NB4 (cell line): ENCODE measurements around the gene GET3.
A peak's percentile ranks its signal among the peaks of the same experiment; 100 is the strongest.

Experiments used
- DNase-seq: peaks from one replicate; pipeline ENCODE4 v3.0.0; 2010; ENCODE audit warnings: low read depth
- H3K4me3 ChIP-seq: one replicate; pipeline ENCODE4 v1.5.1; 2011; ENCODE audit warnings: mild to moderate bottlenecking, low read depth, low read length, moderate library complexity
- MYC ChIP-seq: IDR thresholded peaks from 2 replicates; pipeline ENCODE4 v1.6.1; 2011; ENCODE audit warnings: low read depth, low read length
- POLR2A ChIP-seq: IDR thresholded peaks from 2 replicates; pipeline ENCODE4 v1.6.1; 2011; ENCODE audit warnings: mild to moderate bottlenecking; ENCODE audit not compliant: insufficient read length; ENCODE audit errors: extremely low read depth
- TF ChIP-seq, protein P1 (sequence below): IDR thresholded peaks from one replicate; pipeline ENCODE4 v1.5.1; 2012; ENCODE audit warnings: low read depth, low read length
- TF ChIP-seq, protein P2 (sequence below): IDR thresholded peaks from 2 replicates; pipeline ENCODE4 v1.6.1; 2011; ENCODE audit warnings: low read depth, low read length

The GET3 gene

DNA sequence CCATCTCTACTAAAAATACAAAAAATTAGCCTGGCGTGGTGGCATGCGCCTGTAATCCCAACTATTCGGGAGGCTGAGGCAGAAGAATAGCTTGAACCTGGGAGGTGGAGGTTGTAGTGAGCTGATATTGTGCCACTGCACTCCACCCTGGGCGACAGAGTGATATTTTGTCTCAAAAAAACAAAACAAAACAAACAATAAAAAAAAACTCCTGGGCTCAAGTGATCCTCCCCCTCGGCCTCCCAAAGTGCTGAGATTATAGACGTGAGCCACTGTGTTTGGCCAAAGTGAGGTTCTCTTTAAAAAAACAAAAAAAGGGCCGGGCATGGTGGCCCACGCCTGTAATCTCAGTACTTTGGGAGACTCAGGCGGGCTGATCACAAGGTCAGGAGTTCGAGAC is 50.2 kb downstream of the GET3 start:
- DNase-seq = no peak
- TF ChIP-seq POLR2A (no peak), MYC (no peak)
- TF ChIP-seq, protein P1, sequence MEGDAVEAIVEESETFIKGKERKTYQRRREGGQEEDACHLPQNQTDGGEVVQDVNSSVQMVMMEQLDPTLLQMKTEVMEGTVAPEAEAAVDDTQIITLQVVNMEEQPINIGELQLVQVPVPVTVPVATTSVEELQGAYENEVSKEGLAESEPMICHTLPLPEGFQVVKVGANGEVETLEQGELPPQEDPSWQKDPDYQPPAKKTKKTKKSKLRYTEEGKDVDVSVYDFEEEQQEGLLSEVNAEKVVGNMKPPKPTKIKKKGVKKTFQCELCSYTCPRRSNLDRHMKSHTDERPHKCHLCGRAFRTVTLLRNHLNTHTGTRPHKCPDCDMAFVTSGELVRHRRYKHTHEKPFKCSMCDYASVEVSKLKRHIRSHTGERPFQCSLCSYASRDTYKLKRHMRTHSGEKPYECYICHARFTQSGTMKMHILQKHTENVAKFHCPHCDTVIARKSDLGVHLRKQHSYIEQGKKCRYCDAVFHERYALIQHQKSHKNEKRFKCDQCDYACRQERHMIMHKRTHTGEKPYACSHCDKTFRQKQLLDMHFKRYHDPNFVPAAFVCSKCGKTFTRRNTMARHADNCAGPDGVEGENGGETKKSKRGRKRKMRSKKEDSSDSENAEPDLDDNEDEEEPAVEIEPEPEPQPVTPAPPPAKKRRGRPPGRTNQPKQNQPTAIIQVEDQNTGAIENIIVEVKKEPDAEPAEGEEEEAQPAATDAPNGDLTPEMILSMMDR = no peak
- TF ChIP-seq, protein P2, sequence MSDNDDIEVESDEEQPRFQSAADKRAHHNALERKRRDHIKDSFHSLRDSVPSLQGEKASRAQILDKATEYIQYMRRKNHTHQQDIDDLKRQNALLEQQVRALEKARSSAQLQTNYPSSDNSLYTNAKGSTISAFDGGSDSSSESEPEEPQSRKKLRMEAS = no peak
- H3K4me3 ChIP-seq = no peak overlapping the region

DNA sequence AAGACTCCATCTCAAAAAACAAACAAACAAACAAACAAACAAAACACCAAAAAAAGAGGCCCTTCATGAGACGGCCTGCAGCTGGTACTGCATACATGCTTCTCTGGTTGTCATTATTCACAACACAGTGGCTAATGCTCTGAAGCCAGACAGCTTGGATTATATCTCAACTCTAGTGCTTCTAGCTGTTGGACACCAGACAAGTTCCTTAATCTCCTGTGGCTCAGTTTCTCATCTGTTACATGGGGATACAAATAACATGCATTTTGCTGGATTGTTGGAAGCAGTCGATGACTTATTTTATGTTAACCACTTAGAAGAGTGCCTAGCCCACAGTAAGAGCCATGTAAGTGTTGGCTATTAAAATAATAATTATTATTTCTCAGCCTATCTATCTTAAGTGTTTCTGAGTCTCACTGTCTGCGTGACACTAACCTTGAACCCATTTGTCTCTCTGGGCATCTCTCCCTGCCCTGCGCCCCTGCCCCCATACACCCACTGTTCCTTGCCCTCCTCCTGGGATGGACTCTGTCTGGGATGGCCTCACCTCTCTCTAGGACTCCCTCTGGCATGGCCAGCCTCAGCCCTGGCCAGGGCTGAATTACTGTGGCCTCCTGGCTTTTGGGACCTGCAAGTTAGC is 50.9 kb downstream of the GET3 start:
- peak; percentile 27 for DNase-seq
- no peak overlapping the region for H3K4me3 ChIP-seq
- TF ChIP-seq, protein P1 = no peak
- TF ChIP-seq MYC = no peak
- TF ChIP-seq POLR2A = no peak
- TF ChIP-seq, protein P2 = no peak

DNA sequence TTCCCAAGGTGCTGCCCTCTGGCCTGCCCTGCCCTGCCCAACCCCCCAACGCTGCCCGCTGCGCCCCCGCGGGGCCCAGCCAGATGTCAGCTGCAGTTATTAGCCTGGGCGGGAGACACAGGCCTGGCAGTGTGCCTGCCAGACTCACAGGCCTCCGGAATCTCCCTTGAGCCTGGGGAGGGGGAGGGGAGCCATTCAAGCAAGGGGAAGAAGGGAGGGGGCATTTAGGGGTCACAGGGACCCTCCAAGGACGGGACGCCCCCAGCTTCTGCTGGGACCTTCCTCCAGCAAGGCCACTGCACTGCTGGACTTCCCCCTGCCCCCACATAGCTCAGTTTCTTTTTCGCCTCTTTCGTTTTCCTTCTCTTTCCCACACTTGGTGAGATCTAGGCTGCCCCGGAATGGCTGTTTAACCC is 51.4 kb downstream of the GET3 start:
- TF ChIP-seq, protein P2 = no peak; the same call in 1 of the 2 replicates
- TF ChIP-seq POLR2A = no peak
- TF ChIP-seq, protein P1 = no peak
- peak overlapping the region; percentile 56 for H3K4me3 ChIP-seq
- DNase-seq = peak; percentile 69

DNA sequence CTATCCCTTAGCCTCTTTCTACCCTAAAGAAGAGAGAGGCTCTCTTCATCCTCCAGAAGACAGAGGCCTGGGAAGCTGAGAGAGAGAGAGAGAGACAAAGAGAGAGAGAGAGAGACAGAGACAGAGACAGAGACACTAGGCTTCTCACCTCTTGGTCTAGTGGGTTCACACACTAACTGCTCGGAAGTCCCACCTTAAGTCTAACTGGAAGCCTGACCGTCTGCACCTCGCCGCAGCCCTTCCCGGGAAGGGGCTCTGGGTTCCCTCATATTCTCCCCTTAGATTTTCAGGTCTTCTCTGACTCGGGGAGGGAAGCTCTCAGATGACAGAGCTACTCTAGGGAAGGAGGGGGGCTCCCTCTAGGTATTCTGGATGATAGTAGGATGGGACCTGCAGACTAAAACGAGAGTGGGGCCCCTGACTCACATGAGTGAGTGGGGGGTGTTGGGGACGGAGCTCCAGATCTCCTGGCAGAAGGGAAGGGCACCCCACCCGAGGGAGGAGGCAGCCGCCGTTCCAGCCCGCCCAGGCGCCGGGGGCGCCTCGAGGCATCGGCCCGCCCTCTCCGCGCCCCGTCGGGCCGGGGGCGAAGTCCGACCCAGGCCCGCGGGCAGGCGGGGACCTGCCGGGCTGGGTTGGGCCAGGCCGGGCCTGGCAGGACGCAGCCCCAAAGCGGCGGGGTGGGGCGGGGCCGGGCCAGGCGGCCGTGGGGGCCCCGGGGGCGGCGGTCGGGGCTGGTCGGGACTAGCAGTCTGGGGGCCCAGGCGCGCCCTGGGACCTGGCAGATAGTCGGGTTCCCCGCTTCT is 52.0 kb downstream of the GET3 start:
- DNase-seq = no peak
- TF ChIP-seq, protein P2 = no peak
- TF ChIP-seq, protein P1 = no peak
- peak overlapping the region; percentile 56 for H3K4me3 ChIP-seq

DNA sequence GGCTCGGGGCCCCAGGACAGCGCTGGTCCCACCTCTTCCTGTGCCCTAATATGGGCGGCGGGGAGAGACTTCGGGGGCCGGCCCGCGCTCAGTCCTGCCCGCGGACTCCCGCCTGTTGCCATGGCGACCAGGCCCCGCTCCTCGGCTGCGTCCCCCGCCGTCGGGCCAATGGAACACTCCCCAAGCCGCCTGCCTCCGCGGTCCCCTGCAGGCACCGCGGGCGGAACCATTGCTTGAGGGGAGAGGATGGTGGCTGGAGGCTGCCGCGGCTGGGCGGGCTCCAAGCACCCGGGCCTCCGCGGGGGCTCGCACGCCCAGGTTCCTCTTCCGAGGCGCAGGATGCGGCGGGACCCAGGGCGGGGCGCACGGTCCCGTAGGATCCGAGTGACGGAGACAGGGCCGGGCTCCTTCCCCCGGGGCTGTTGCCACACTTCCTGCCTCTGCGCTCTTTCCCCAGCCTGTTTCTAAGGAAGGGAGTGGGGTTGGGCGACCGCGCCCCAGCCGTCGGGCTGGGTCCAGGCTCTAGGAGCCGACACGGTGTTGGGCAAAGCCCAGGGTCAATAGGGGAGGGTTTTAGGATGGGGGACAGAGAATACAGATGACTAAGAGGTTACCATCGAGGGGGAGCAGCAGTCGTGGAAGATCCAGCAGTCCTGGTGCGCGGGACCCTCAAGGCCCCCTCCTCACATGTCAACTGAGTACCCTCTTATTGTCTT is 52.8 kb downstream of the GET3 start:
- DNase-seq = peak; percentile 99
- H3K4me3 ChIP-seq = peak overlapping the region; percentile 57
- TF ChIP-seq MYC = peak; percentile 85
- TF ChIP-seq, protein P2 = peak; percentile 55
- peak; percentile 23 for TF ChIP-seq POLR2A
- TF ChIP-seq, protein P1 = no peak
